Fibroblast of skin of left quadriceps (primary cell): ENCODE results near the gene RAPGEF1.
A peak's percentile ranks its signal among the peaks of the same experiment; 100 is the strongest.
"Not testable (repeated sequence)": the region's sequence is repeated elsewhere in the genome, so short reads cannot be mapped to it uniquely, and the experiment has no call there.

ENCODE experiments used
- DNase-seq, 2 experiments: peaks; one replicate each; pipeline ENCODE4 v3.0.0-alpha.2; 2013; ENCODE audit warnings: low read depth in 2 of 2

Gene RAPGEF1, protein sequence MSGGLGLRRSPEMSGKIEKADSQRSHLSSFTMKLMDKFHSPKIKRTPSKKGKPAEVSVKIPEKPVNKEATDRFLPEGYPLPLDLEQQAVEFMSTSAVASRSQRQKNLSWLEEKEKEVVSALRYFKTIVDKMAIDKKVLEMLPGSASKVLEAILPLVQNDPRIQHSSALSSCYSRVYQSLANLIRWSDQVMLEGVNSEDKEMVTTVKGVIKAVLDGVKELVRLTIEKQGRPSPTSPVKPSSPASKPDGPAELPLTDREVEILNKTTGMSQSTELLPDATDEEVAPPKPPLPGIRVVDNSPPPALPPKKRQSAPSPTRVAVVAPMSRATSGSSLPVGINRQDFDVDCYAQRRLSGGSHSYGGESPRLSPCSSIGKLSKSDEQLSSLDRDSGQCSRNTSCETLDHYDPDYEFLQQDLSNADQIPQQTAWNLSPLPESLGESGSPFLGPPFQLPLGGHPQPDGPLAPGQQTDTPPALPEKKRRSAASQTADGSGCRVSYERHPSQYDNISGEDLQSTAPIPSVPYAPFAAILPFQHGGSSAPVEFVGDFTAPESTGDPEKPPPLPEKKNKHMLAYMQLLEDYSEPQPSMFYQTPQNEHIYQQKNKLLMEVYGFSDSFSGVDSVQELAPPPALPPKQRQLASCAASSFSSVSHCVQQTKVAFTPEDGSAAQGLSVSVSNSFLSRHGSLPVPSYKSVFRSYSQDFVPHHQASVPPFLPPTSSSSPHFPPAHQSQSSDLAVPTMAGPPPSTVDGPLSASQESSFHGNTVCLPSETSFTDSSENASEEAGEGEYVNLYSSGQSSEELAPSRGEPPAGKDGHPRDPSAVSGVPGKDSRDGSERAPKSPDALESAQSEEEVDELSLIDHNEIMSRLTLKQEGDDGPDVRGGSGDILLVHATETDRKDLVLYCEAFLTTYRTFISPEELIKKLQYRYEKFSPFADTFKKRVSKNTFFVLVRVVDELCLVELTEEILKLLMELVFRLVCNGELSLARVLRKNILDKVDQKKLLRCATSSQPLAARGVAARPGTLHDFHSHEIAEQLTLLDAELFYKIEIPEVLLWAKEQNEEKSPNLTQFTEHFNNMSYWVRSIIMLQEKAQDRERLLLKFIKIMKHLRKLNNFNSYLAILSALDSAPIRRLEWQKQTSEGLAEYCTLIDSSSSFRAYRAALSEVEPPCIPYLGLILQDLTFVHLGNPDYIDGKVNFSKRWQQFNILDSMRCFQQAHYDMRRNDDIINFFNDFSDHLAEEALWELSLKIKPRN (N-terminal part only)

DNA sequence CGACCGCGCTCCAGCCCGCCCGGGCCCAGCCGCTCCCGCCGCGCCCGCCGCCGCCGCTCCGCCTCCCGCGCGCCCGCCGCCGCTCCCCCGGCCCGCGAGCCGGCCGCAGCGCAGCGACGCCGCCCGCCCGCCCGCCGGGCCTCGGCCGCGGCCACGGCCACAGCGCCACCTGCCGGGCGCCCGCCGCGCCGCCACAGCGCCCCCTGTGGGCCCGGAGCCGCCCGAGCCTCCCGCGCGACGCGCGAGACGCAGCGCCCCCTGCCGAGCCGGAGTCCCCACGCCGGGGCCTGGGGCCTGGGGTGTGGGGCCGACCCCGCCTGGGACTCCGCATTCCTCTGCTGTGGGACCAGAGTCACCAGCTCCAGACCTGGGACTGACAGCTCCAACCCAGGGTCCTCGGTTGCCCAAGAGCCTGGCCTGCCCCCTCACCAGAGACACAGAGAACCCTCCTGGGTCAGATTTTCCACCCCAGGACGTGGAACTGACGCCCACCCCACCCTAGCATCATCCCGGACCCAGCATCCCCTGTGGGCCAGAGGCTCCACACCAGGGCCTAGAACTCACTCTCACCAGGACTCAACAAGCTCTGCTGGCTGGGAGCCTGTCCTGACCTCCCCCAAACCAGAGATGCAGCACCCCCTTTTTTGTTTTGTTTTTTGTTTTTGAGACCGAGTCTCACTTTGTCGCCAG lies at the start of gene RAPGEF1:
TSS of gene RAPGEF1 (minus strand) at position 118 of the 690 bp plus-strand sequence. CDS start 246 bp downstream, outside the sequence.
- no peak for DNase-seq

DNA sequence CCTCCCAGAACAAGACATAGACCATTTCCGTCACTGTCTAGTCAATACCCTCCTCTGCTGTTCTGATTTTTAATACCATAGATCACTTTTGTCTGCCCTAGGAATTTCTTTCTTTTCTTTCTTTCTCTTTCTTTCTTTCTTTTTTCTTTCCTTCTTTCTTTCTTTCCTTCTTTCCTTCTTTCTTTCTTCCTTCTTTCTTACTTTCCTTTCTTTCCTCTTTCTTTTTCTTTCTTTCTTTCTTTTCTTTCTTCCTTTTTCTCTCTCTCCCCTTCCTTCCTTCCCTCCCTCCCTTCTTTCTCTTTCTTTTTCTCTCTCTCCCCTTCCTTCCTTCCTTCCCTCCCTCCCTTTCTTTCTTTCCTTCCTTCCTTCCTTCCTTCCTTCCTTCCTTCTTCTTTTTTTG lies 49.0 kb upstream of the RAPGEF1 start:
- no peak for DNase-seq

DNA sequence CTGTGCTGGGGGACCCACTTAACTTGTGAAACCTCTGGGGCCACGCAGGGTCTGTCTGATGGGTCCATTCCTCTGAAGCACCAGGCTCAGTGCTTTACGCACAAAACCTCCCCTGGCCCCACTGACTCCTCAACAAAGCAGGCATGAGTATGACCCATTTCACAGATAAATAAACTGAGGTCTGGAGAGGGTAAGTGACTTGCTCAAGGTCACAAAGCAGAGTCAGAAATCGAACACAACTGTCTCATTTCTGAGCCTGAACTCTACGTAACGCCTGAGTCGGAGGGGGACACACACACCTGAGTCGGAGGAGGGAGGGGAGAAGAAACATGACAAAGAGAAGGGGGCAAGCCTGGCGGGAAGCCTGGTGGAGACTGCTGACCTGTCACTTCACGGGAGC lies 48.0 kb upstream of the RAPGEF1 start:
- no peak for DNase-seq

DNA sequence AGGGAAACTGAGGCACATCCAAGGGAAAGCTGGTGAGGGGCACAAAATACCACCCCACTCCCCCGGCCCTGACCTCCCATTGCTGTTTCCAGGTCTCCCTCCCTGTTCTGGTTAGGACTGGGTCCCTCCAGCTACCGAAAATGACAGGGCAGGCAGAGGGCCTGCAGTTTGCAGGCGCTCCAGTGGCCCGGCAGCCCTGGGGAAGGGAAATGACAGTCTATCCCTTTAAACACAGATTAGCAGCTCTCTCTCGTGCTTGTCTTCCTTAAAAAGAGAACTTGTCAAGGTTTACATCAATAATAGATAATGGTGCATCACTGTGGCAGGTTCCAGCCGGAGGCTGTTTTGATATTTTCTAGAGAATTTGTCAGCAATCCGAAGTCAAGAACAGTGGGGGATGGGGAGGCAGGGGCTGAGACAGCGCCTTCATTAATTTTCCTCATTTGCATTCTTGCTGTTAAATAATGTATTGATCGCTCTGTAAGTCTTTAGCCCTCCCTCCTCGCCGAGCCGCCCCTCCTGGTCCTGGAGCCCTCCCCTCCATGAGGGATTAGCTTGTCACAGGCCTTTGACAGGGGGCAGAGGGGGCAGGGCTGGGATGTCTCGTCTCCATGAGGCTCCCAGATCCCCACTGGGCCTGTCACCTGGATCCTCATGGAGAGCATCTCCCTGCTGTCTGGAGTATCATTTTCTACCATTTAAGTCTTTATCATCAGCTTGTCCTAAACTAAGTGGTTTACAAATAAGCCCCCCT lies 45.0 kb upstream of the RAPGEF1 start:
- DNase-seq, result no peak

DNA sequence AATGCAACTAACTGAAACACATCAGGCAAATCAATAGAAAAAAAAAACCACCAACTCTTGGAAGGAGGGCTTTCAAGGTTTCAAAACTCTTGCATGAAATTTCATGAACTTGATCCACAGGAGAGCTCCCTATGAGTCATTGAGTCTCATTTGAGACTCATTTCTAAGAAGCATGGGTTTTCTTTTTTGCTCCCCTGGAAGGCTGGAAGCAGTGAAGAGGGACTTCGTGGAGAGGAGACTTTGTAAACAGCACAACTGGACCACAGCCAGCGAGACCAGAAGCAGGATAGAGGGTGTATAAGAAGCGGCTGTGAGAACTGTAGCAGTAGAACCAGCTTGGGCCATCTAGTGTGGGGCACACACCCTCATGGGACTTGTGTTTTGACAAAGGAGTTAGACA lies 41.2 kb upstream of the RAPGEF1 start:
- no peak for DNase-seq

DNA sequence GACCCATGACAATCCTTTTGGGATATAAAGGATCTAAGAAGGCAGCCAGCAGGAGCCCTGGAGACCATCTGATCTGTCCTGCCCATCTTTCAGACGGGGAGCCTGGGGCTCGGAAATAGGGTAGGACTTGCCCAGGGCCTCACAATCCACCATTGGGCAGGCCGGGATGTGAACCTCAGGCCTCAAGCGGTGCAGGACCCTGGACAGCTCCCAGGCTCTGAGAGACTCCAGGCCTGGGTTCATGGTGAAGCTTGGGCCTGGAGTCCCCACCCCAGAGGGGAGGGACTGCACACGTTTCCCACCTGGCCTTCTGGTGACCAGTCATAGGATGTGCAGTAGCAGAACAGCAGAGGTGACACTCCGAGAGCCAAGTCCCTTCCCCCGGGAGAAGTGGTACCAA lies 36.6 kb upstream of the RAPGEF1 start:
- peak in 1 of 2 experiments; percentile 20 for DNase-seq

DNA sequence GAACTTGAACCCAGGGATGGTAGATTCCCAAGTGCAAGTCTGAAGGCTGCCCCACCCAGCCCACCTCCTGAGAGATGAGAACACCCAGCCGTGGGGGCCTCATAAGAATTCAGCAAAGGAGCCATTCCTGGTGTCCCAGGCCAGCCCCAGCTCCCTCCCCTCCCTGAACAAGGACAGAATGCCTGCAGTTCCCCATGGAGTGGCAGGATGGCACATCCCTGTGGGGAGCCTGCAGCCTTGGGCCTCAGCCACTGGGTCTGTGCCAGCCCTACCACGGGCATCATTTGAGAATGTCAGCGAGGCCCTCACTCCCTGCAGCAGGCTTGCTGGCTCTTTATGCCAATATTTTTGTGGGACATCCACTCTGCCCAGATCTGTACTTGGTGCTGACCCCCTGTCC lies 36.2 kb upstream of the RAPGEF1 start:
- DNase-seq, result no peak

DNA sequence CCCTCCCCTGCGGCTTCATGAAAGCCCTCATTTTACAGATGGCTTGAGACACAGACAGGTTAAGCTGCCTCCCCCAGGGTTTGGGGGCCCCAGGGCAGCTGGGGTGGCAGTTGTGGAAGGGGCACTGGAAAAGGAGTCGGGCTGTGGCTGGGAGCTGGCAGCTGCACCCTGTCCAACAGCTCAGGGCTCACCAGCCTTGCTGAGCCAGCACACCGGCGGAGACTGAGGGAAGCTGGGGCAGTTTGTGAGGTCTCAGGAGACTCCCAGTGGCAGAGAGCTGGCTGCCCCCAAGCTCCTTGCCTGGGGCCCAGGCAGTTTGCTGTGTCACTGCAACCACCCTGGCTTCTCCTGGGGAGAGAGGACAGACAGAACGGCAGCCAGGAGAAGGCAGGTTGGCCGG lies 34.8 kb upstream of the RAPGEF1 start:
- DNase-seq, result no peak

DNA sequence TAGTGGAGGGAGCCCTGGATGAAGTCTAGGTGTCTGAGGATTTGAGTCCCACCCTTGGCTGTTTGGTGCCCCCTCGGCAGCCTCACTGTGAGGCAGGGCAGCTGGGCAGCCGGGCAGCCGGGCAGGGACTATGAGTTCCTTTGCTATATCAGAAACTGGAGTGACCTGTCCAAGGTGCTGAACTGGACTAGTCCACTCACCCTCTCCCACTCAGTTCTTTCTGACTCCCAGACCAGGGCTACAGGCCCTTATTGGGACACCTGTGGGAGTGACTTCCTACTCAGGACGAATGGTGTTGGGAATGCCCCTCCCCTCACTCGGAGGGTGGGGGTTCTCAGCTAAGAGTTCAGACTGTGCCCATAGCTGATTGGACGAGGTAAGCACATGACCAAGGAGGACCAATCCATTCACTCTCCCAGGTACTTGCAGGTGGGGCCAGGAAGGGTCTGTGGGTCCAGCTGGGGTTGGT lies 34.1 kb upstream of the RAPGEF1 start:
- DNase-seq, result peak in 1 of 2 experiments; percentile 26

DNA sequence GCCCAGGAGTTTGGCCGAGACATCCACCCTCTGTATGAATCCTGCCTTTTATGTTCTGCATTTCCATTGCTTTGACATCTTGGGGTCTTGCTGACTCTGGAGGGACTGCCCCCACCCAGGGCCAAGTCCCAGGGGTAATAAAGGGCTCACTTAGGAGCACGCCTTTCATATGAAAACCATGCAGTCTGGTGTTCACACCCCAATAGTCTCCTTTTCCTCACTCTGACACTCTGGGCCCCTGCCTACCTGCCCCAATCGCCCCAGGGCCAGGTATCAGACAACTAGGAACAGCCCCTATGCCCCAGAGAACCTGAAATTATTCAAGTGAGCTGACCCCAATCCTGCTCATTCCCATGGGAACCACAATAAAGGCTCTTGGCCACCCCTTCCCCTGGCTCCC lies 33.1 kb upstream of the RAPGEF1 start:
- DNase-seq, result no peak

DNA sequence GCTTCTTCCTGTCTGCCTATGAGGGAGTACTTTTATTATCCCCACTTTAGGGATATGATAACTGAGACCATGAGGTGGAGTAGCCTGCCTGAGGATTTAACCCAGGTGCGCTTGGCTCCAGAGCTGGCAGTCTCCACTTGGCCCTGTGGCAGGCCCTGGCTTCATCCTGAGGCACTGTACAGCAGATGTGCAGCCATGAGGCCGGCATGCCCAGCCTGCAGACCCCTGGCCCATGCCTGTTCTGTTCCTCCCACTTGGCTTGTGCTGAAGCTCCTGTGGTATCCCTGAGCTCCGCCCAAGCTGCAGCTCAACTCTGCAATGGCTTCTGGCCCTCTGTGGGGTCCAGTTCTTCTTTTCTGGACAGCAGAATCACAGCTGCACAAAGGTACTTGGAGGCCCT lies 31.8 kb upstream of the RAPGEF1 start:
- no peak for DNase-seq

DNA sequence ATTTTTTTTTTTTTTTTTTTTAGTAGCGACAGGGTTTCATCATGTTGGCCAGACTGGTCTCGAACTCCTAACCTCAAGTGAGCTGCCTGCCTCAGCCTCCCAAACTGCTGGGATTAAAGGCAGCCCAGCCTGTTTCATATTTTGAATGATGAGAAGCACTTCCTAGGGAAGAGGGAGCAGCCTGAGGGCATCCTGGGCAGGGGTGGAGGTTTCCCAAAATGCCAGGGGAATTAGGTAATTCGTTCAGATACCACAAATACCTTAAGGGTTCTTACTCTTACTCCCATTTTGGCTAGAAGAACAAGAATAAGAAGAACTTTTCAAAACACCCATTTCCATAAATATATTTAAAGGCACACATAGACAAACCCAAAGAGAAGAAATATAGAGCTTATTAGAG lies 29.5 kb upstream of the RAPGEF1 start:
- DNase-seq, result no peak

DNA sequence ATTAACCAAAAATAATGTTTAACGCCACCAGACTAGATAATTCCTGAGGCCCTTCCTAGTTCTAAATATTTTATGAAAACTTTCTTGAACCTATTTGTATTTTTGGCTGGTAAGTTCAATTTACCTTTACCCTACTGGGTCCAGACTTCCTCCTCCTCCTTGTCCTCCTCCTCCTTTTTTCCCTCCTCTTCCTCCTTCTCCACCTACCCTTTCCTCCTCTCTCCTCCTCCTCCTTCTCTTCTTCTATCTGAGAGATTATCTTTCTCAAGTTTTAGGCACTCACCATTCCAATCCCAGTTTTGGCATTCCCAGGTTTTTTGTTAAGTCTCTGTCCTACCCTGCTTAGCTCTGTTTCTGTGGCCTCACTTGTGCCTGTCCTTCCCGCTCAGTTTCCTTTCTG lies 24.7 kb upstream of the RAPGEF1 start:
- no peak for DNase-seq

DNA sequence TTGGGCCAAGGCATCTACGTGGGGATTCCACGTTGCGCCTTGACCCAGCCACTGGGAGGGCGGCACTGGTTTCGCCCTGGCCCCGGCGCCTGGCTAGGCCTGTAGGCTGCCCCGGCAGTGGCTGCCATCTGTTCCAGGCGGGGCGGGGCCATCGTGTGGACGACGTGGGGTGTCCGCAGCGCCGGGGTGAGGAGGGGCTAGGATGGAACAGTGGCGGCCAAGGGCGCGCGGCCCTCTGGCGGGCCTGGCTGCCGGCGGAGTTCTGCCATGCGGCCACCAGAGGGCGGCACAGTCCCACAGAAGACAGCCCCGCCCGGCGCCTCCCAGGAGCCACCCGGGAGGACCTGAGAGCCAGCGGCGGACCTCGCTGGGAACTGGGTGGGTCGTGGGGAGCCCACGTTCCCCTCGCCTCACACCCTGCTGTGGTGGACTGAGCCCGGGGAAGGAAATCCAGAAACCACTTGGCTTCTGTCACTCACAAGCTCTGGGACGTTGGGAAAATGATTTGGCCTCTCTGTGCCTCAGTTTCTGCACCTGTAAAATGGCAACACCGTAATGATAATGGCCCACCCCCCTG lies 22.6 kb upstream of the RAPGEF1 start:
- no peak for DNase-seq

DNA sequence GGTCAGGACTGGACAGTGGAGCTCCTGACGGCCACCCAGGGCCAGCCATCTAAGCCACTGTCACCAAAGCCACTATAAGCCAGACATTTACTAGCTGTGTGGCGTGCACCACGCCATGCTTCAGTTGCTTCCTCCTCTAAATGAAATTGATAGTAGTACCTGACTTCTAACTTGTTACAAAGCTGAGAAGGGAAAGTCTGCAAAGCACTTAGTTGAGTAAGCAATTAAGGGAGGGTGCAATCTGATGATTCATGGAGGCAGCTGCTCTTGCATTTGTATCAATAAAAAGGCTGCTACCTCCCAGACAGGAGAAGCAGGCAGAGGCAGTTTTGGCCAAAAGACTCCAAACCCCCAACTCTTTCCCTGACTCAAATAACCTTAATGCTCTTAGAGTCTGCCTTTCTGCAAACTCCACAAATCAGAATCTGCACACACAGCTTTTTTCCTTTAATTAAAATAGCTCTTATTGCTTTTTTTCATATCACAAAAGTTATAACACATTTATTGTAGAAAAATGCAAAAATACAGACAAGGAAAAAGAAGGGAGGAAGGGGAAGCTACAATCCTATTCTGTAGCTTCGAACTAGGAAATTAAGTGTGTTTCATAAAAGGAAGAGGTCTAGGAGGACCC lies 19.3 kb upstream of the RAPGEF1 start:
- no peak for DNase-seq

DNA sequence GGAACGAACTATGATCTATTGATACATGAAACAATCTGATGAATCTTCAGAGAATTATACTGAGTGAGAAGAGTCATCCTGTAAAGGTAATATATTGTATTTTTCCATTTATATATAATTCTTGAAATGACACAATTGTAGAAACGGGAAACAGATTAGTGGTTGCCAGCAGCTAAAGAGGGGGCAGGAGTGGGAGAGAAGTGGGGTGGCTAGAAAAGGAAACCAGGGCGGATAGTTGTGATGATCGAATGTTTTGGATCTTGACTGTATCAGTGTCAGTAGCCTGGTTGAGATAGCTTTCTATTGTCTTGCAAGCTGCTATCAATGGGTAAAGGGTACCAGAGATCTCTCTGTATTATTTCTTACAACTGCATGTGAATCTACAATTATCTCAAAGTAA lies 17.7 kb upstream of the RAPGEF1 start:
- no peak for DNase-seq

DNA sequence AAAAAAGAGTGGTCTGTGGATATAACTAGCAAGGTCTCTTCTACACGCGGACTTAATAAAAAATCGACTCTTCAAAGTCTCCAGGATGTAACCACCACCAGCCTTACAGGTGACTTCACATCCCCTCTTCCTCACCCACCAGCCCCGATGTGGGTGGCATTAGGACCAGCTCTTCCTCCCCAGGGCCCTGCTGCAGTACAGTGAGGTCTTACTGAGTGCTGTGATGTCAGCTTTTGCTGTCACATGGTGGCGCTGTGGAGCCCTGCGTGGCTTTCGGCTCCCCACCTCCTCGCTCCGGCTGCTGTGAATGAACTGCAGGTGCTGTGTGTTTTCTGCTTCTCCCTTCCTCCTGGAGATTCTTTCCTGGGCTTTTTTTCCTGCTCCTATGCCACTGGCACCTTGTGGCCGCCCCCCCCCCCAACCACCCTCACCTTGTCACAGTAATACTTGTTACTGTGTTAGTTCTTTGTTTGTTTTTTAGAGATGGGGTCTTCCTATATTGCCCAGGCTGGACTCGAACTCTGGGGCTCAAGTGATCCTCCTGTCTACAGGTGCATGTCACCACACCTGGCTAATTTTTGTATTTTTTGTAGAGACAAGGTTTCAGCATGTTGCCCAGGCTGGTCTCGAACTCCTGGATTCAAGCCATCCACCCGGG lies 15.8 kb upstream of the RAPGEF1 start:
- DNase-seq, result no peak

DNA sequence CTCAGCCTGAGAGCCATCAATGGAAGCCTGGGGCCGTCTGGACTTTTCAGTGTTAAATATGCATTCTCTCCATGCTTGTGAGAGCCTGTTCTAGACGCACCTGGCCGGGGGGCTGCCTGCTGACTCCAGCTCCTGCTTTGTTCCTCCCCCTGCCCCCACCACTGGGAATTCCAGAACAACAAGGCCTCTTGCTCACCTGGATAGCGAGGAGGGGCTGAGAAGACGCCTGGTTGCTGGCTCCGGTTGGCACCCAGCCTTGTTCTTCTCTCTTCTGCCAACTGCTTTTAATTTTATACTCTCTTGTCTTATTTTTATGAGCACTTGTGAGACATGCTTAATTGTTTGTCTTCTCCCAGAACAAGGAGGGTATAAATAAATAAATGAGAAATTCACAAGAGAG lies 15.0 kb upstream of the RAPGEF1 start:
- no peak for DNase-seq

DNA sequence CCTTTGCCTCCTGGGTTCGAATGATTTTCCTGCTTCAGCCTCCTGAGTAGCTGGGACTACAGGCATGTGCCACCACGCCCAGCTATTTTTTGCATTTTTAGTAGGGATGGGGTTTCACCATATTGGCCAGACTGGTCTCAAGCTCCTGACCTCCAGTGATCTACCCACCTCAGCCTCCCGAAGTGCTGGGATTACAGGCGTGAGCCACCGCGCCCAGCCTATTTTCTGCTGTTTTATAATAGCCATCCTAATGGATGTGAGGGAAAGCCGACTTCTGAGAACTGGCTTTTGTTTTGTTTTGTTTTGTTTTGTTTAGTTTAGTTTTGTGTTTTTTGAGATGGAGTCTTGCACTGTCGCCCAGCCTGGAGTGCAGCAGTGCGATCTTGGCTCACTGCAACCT lies 13.9 kb upstream of the RAPGEF1 start:
- DNase-seq, result not testable (repeated sequence)
